OCI-LY3 (cell line): ENCODE results near the gene AACS.
A peak's percentile ranks its signal among the peaks of the same experiment; 100 is the strongest.

Source experiments
- H2AFZ ChIP-seq: fragments of 200-600, 300-600 bp; shearing (Covaris generic); 2 replicates; pipeline ENCODE4 v1.6.0; 2014; ENCODE audit warnings: antibody characterized with exemption, low read depth, low read length
- H3K27ac ChIP-seq: fragments of 200-600, 300-600 bp; sonication (generic); 2 replicates; pipeline ENCODE4 v1.5.1; 2014; ENCODE audit warnings: mild to moderate bottlenecking, low read length, moderate library complexity, mixed read lengths
- H3K27me3 ChIP-seq: fragments of 200-600, 300-600 bp; sonication (generic); 2 replicates; pipeline ENCODE4 v1.6.1; 2014; ENCODE audit warnings: low read depth, low read length, mixed read lengths
- H3K36me3 ChIP-seq: fragments of 200-600, 300-600 bp; sonication (generic); replicated peaks from 2 replicates; pipeline ENCODE3; 2014; ENCODE audit warnings: low read depth, low read length, mixed read lengths
- H3K4me1 ChIP-seq: fragments of 300-600, 200-600 bp; sonication (generic); 2 replicates; pipeline ENCODE4 v1.6.1; 2014; ENCODE audit warnings: low read length, mixed read lengths
- H3K4me2 ChIP-seq: fragments of 200-600, 300-600 bp; sonication (generic); 2 replicates; pipeline ENCODE4 v1.6.1; 2014; ENCODE audit warnings: low read length, mixed read lengths
- H3K4me3 ChIP-seq: fragments of 300-600, 200-600 bp; sonication (generic); 2 replicates; pipeline ENCODE4 v1.5.1; 2014; ENCODE audit warnings: antibody characterized with exemption, mild to moderate bottlenecking, low read length, moderate library complexity
- H3K79me2 ChIP-seq: fragments of 300-600, 200-600 bp; shearing (Covaris generic); 2 replicates; pipeline ENCODE4 v1.6.1; 2014; ENCODE audit warnings: mild to moderate bottlenecking, low read length, mixed read lengths
- H3K9ac ChIP-seq: fragments of 300-600, 200-600 bp; shearing (Covaris generic); 2 replicates; pipeline ENCODE4 v1.6.0; 2014; ENCODE audit warnings: mild to moderate bottlenecking, low read length, moderate library complexity
- H3K9me3 ChIP-seq: fragments of 200-600, 300-600 bp; shearing (Covaris generic); 2 replicates; pipeline ENCODE4 v1.6.1; 2014; ENCODE audit warnings: low read length, mixed read lengths; ENCODE audit not compliant: insufficient read depth
- H4K20me1 ChIP-seq: fragments of 200-600, 300-600 bp; sonication (generic); 2 replicates; pipeline ENCODE4 v1.6.1; 2016; ENCODE audit warnings: low read length, mixed read lengths; ENCODE audit not compliant: insufficient read depth
- CTCF ChIP-seq: fragments of 200-600, 300-600 bp; sonication (generic); IDR thresholded peaks from 2 replicates; pipeline ENCODE4 v1.5.1; 2014; ENCODE audit warnings: antibody characterized with exemption, low read length, low read depth
- EZH2phosphoT487 ChIP-seq: fragments of 200-600 bp; shearing (Covaris generic); IDR thresholded peaks from 2 replicates; pipeline ENCODE4 v1.6.1; 2018; ENCODE audit warnings: antibody characterized with exemption, mixed run types, low read depth

Gene AACS

GRCh38 chr12:125159702-125160101 is 94.5 kb downstream of the AACS start:
- Histone ChIP-seq H3K27ac (no peak overlapping the region), H4K20me1 (no peaks in the 10 kb centered on the region), H3K4me3 (no peak overlapping the region), H3K4me1 (no peaks in the 10 kb centered on the region; the same call in 1 of the 2 replicates), H2AFZ (no peak overlapping the region), H3K9ac (no peak overlapping the region), H3K4me2 (no peak overlapping the region), H3K27me3 (no peaks in the 10 kb centered on the region), H3K79me2 (no peaks in the 10 kb centered on the region), H3K9me3 (no peaks in the 10 kb centered on the region), H3K36me3 (no peaks in the 10 kb centered on the region)
- TF ChIP-seq EZH2phosphoT487 = no peak
- TF ChIP-seq CTCF = no peak

- Histone ChIP-seq H3K4me2 (no peak overlapping the region), H4K20me1 (no peaks in the 10 kb centered on the region), H2AFZ (no peak overlapping the region), H3K9ac (no peak overlapping the region), H3K4me1 (no peaks in the 10 kb centered on the region; the same call in 1 of the 2 replicates), H3K27ac (no peak overlapping the region), H3K4me3 (no peak overlapping the region), H3K9me3 (no peaks in the 10 kb centered on the region), H3K27me3 (no peaks in the 10 kb centered on the region), H3K79me2 (no peaks in the 10 kb centered on the region), H3K36me3 (no peaks in the 10 kb centered on the region)
- TF ChIP-seq CTCF (no peak), EZH2phosphoT487 (no peak)
Measured at GRCh38 chr12:125160281-125160955, 95.2 kb downstream of the AACS start.

DNA sequence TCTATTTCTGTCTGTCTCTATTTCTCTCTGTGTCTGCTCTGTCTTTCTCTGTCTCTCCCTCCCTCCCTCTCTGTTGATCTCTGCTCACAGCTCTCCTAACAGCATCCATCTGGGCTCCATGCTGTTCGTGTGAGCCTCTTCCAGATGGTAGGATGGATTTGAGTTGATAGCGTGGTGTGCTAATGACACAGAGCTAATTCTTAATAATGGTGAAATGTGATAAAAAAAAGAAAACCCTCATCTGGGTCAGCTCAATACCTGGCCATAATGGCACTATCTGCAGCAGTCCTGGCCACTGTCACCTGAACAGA is 96.4 kb downstream of the AACS start:
- Histone ChIP-seq H3K9me3 (no peaks in the 10 kb centered on the region), H2AFZ (no peak overlapping the region), H3K4me2 (0 out of 2 replicates have a peak overlapping the region, but pooled peaks have one; percentile 7), H3K9ac (no peak overlapping the region), H3K36me3 (no peaks in the 10 kb centered on the region), H3K27me3 (no peaks in the 10 kb centered on the region), H3K4me1 (no peaks in the 10 kb centered on the region; the same call in 1 of the 2 replicates), H4K20me1 (no peaks in the 10 kb centered on the region), H3K4me3 (no peak overlapping the region), H3K27ac (no peak overlapping the region), H3K79me2 (no peaks in the 10 kb centered on the region)
- TF ChIP-seq EZH2phosphoT487 (no peak), CTCF (no peak)

DNA sequence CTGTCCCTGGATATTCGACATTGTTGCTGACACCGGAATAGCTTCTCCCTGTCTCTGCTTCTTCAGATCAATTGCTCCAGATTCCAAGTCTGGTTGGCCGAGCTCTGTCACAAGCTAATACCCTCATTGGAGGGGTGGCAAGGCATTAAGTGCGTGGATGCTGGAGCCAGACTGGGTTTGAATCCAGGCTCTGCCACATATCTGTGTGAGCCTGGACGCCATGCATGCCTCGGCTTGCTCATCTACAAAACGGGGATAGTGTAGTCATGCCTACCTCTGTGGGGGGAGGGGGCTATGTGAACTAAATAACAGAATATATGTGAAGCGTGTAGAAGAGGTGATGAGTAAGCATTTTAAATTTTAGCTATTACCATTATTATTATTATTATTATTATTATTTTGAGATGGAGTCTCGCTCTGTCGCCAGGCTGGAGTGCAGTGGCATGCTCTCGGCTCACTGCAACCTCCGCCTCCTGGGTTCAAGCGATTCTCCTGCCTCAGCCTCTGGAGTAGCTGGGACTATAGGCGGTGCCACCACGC is 97.3 kb downstream of the AACS start:
- no peak overlapping the region for H3K4me3 ChIP-seq
- no peaks in the 10 kb centered on the region for H4K20me1 ChIP-seq
- no peaks in the 10 kb centered on the region for H3K36me3 ChIP-seq
- H3K27ac ChIP-seq = no peak overlapping the region
- no peaks in the 10 kb centered on the region; the same call in 1 of the 2 replicates for H3K4me1 ChIP-seq
- no peaks in the 10 kb centered on the region for H3K79me2 ChIP-seq
- TF ChIP-seq EZH2phosphoT487 = no peak
- no peak for TF ChIP-seq CTCF
- H3K9me3 ChIP-seq = no peaks in the 10 kb centered on the region
- H2AFZ ChIP-seq = no peak overlapping the region
- no peaks in the 10 kb centered on the region for H3K27me3 ChIP-seq
- H3K9ac ChIP-seq = no peak overlapping the region
- H3K4me2 ChIP-seq = no peak overlapping the region
